Bronchial epithelial cell (primary cell): ENCODE data around the gene TANK. TPM values are rescaled to one million over a fixed set of nuclear protein-coding genes. Genes with fewer than 3 reads are reported as not detected.
A peak's percentile ranks its signal among the peaks of the same experiment; 100 is the strongest.

Experiments used
- DNase-seq: peaks from one replicate; pipeline ENCODE4 v3.0.0-alpha.2; 2010; ENCODE audit warnings: low read depth
- FAIRE-seq: peaks from 2 replicates; lab custom pipeline; 2011; peaks lifted over from hg19 to GRCh38; lab: Jason Lieb, UNC
- H3K27me3 ChIP-seq: 2 replicates; pipeline ENCODE4 v1.5.1; 2011; ENCODE audit warnings: low read length; ENCODE audit not compliant: control insufficient read depth, insufficient read depth
- H3K36me3 ChIP-seq: 2 replicates; pipeline ENCODE4 v1.5.1; 2011; ENCODE audit warnings: low read length; ENCODE audit not compliant: control insufficient read depth, insufficient read depth
- H3K4me3 ChIP-seq: 2 replicates; pipeline ENCODE4 v1.5.1; 2011; ENCODE audit warnings: mild to moderate bottlenecking, low read depth, low read length, control low read depth
- total RNA-seq: library from RNA; depleted of rRNA; stranded (reverse); fragments of >200 nt; gene quantifications from 2 replicates; pipeline ENCODE4 v1.2.1, GENCODE V29; 2014
- TF ChIP-seq, protein P1 (sequence below): IDR thresholded peaks from 2 replicates; pipeline ENCODE4 v1.5.1; 2011; ENCODE audit warnings: mild to moderate bottlenecking, moderate library complexity, low read length, control low read depth, inconsistent platforms; ENCODE audit not compliant: insufficient read depth, severe bottlenecking

TANK gene
- total RNA-seq, 1 donor from 2014 or later: 43.2 TPM

DNA sequence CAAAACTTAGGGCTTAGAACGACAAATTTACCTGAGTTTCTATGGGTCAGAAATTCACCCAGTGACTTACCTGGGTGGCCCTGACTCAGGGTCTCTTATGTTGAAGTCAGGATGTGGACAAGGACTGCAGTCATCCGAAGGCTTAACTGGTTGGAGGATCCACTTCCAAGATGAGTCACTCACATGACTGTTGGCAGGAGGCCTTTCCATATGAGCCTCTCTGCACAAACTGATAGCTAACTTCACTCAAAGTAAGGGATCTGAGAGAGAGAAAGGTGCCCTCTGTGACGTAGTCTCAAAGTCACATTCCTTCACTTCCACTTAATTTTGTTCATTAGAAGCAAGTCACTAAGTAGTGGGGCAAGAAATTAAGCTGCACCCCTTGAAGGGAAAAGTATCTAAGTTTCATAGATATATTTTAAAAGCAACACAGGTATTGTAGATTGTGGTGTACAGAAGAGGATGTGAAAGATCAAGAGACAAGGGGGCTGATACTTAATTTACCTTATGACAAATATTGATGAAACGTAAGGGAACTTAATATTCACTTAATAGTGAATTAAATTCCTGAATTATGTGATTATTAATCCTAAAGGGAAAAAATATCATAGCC, 48.4 kb downstream of the TANK start:
- H3K27me3 ChIP-seq: no peaks in the 10 kb centered on the region
- DNase-seq (peak; percentile 83), FAIRE-seq (no peak)
- H3K36me3 ChIP-seq: peaks cover 3% of the 10 kb centered on the region
- TF ChIP-seq, protein P1, sequence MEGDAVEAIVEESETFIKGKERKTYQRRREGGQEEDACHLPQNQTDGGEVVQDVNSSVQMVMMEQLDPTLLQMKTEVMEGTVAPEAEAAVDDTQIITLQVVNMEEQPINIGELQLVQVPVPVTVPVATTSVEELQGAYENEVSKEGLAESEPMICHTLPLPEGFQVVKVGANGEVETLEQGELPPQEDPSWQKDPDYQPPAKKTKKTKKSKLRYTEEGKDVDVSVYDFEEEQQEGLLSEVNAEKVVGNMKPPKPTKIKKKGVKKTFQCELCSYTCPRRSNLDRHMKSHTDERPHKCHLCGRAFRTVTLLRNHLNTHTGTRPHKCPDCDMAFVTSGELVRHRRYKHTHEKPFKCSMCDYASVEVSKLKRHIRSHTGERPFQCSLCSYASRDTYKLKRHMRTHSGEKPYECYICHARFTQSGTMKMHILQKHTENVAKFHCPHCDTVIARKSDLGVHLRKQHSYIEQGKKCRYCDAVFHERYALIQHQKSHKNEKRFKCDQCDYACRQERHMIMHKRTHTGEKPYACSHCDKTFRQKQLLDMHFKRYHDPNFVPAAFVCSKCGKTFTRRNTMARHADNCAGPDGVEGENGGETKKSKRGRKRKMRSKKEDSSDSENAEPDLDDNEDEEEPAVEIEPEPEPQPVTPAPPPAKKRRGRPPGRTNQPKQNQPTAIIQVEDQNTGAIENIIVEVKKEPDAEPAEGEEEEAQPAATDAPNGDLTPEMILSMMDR: no peak
- no peak overlapping the region for H3K4me3 ChIP-seq

DNA sequence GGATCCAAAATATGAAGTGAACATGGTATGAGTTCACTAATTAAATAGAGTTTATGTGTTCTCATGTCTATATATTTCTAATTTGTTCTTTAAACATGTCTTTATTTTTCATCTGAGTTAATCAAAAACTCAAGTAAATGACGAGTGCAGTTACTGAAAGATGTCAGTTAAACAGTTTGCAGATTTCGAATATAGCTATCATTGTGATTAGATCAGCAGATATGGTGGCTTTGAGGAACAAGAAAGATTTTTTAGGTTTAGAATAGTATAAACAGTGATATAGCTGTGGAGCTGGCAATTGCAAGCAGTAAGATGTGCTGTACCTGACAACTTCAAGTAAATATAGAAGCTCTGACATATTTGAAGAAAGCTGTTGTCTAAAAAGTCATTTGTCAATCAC, 49.7 kb downstream of the TANK start:
- DNase-seq: no peak
- Histone ChIP-seq H3K27me3 (no peaks in the 10 kb centered on the region), H3K4me3 (no peak overlapping the region), H3K36me3 (peaks cover 2% of the 10 kb centered on the region)
- FAIRE-seq: no peak
- TF ChIP-seq, protein P1: no peak

DNA sequence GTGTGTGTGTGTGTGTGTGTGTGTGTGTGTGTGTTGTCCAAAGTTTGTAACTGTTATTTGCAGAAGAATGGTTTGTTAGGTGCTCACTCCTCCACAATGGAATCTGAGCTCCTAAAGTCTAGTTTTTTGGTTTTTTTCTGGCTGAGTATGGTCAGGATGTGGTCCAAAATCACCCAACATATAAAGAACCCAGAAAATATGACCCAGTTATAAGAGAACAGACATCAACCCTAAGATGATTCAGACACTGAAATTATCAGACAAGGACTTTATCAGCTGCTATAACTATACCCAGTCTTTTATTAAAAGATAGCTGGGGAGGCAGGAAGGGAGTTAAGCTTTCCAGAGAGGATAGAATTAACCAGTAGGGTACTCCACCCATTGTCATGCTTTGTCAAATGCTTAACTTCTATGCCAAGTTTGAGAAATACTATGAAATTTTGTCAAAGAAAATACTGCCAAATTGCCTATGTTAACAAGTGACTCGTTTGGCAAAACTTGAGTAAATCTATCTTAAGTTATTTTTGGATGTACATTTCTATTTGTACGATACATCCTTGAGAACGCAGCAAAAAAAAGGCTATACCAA, 57.5 kb downstream of the TANK start:
- FAIRE-seq (no peak), DNase-seq (no peak)
- peaks cover 1% of the 10 kb centered on the region for H3K36me3 ChIP-seq
- no peaks in the 10 kb centered on the region for H3K27me3 ChIP-seq
- TF ChIP-seq, protein P1: no peak
- H3K4me3 ChIP-seq: no peak overlapping the region

DNA sequence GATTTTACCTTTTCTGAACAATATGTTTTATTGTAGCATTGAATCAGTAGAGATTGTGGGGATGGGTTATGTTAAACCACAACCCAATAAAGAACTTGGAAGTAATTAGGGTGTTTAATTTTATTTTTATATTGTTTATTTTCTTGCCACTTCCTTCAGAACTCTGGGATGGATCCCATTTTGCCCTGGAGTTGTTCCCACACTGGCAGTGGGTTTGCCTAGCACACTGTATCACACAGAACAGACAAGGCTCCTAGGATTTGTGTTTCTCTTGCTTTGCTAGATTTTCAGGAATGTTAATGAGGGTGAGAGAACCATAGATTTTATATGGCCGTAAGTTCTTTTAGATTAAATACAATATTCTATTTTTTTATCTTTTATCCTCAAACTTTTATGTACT, 59.0 kb downstream of the TANK start:
- Histone ChIP-seq H3K27me3 (no peaks in the 10 kb centered on the region), H3K36me3 (peaks cover 1% of the 10 kb centered on the region), H3K4me3 (no peak overlapping the region)
- FAIRE-seq (no peak), DNase-seq (no peak)
- TF ChIP-seq, protein P1: no peak

DNA sequence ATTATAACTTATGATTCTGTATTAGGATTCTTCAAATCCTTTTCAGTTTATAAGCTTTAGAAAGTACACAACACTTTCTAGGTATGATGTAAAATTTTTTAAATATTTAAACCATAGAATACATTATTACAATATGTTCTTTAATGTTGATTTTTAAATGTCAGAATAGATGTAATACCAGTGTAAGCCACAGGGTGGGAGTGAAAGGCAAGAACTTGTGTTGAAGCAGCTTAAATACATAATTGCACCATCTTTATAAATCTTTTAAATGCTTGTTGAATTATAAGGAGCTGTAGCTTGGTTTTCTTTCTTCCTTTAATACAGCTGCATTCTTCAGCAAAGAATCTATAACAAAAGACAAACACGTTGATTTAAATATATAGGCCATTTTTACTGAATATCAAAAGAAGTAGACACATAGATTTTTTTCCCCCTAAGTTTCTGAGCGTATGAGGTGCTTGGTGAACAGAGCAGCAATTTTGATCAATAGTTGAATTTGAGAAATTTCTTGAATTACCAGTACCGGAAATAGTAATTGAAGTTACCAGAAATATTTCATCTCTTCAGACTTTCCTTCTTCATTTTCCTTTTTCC, 63.0 kb downstream of the TANK start:
- Histone ChIP-seq H3K27me3 (no peaks in the 10 kb centered on the region), H3K4me3 (no peak overlapping the region), H3K36me3 (peaks cover 4% of the 10 kb centered on the region)
- FAIRE-seq (no peak), DNase-seq (peak; percentile 61)
- TF ChIP-seq, protein P1: peak; percentile 16
